HG02943 (cell line): Measurements from ENCODE around the gene FAM171A1.
"Not testable (repeated sequence)": the region's sequence is repeated elsewhere in the genome, so short reads cannot be mapped to it uniquely, and the experiment has no call there.

ENCODE experiments used
- ATAC-seq: cut with Tn5 transposase; IDR thresholded peaks from one replicate; pipeline ENCODE4 v1.9.1; 2021; ENCODE audit warnings: mild to moderate bottlenecking, low read depth, moderate library complexity; ENCODE audit not compliant: unreplicated experiment

The FAM171A1 gene

GRCh38 chr10:15346440-15347141 is 24.5 kb downstream of the FAM171A1 start:
- ATAC-seq = no peak

GRCh38 chr10:15345450-15345849 is 25.6 kb downstream of the FAM171A1 start:
- no peak for ATAC-seq

GRCh38 chr10:15344876-15345285 is 26.2 kb downstream of the FAM171A1 start:
- ATAC-seq = no peak

GRCh38 chr10:15344256-15344875 is 26.7 kb downstream of the FAM171A1 start:
- no peak for ATAC-seq

- no peak for ATAC-seq
Measured at GRCh38 chr10:15342970-15343369, 28.1 kb downstream of the FAM171A1 start.

- no peak for ATAC-seq
Measured at GRCh38 chr10:15341502-15342128, 29.5 kb downstream of the FAM171A1 start.

GRCh38 chr10:15339892-15340291 is 31.2 kb downstream of the FAM171A1 start:
- no peak for ATAC-seq

GRCh38 chr10:15337441-15337923 is 33.6 kb downstream of the FAM171A1 start:
- not testable (repeated sequence) for ATAC-seq

- no peak for ATAC-seq
Measured at GRCh38 chr10:15336211-15336610, 34.9 kb downstream of the FAM171A1 start.

- no peak for ATAC-seq
Measured at GRCh38 chr10:15335508-15335907, 35.6 kb downstream of the FAM171A1 start.

- ATAC-seq = no peak
Measured at GRCh38 chr10:15334650-15335323, 36.3 kb downstream of the FAM171A1 start.

- ATAC-seq = no peak
Measured at GRCh38 chr10:15333909-15334649, 37.0 kb downstream of the FAM171A1 start.

- not testable (repeated sequence) for ATAC-seq
Measured at GRCh38 chr10:15333181-15333580, 37.9 kb downstream of the FAM171A1 start.

GRCh38 chr10:15331461-15331860 is 39.6 kb downstream of the FAM171A1 start:
- ATAC-seq = no peak

- no peak for ATAC-seq
Measured at GRCh38 chr10:15329437-15329836, 41.7 kb downstream of the FAM171A1 start.

- ATAC-seq = no peak
Measured at GRCh38 chr10:15325944-15326284, 45.2 kb downstream of the FAM171A1 start.

- no peak for ATAC-seq
Measured at GRCh38 chr10:15325243-15325943, 45.7 kb downstream of the FAM171A1 start.

GRCh38 chr10:15324611-15325010 is 46.5 kb downstream of the FAM171A1 start:
- no peak for ATAC-seq

- ATAC-seq = no peak
Measured at GRCh38 chr10:15324113-15324512, 47.0 kb downstream of the FAM171A1 start.

- no peak for ATAC-seq
Measured at GRCh38 chr10:15322356-15322755, 48.7 kb downstream of the FAM171A1 start.
